OCI-LY7 (cell line): ENCODE data around the gene PRKAR2A. TPM values are rescaled to one million over a fixed set of nuclear protein-coding genes. Genes with fewer than 3 reads are reported as not detected.
"Not testable (repeated sequence)": the region's sequence is repeated elsewhere in the genome, so short reads cannot be mapped to it uniquely, and the experiment has no call there.

Experiments
- BruUV-seq: library from RNA; stranded (reverse); fragments of 400-500 nt; replicated peaks from 2 replicates; lab custom pipeline; 2021; lab: Mats Ljungman, UMichigan
- CTCF ChIA-PET: fragments of 300-600 bp; sonication (Branson Sonifier 250); formaldehyde crosslinking; loops from one replicate; lab custom pipeline; 2022; ENCODE audit warnings: antibody characterized with exemption; ENCODE audit not compliant: unreplicated experiment; lab: Charles Lee
- POLR2A ChIA-PET: fragments of 300-600 bp; sonication (Branson Sonifier 250); formaldehyde crosslinking; loops from one replicate; lab custom pipeline; 2022; ENCODE audit warnings: antibody characterized with exemption; lab: Charles Lee
- DNase-seq: peaks from one replicate; pipeline ENCODE4 v3.0.0-alpha.2; 2015; ENCODE audit warnings: low spot score
- H2AFZ ChIP-seq: fragments of 200-600 bp; sonication (generic), shearing (Covaris generic); 2 replicates; pipeline ENCODE4 v1.6.1; 2014; ENCODE audit warnings: mild to moderate bottlenecking, antibody characterized with exemption, low read length, moderate library complexity
- H3K27ac ChIP-seq: fragments of 200-600 bp; sonication (generic); 2 replicates; pipeline ENCODE4 v1.5.1; 2014; ENCODE audit warnings: mixed run types, low read depth, mild to moderate bottlenecking, moderate library complexity, low read length, inconsistent platforms; ENCODE audit not compliant: poor library complexity, severe bottlenecking
- H3K36me3 ChIP-seq: fragments of 200-600 bp; sonication (generic); 2 replicates; pipeline ENCODE4 v1.6.1; 2014; ENCODE audit warnings: mild to moderate bottlenecking, antibody characterized with exemption, low read length, moderate library complexity, mixed read lengths; ENCODE audit not compliant: insufficient read depth
- H3K4me1 ChIP-seq: fragments of 200-600 bp; sonication (generic); 2 replicates; pipeline ENCODE4 v1.5.1; 2014; ENCODE audit warnings: mild to moderate bottlenecking, low read length; ENCODE audit not compliant: insufficient read depth, poor library complexity, severe bottlenecking
- H3K4me2 ChIP-seq: fragments of 200-600 bp; sonication (generic); 2 replicates; pipeline ENCODE4 v1.6.1; 2014; ENCODE audit warnings: mild to moderate bottlenecking, low read length
- H3K4me3 ChIP-seq: fragments of 200-600 bp; sonication (generic); 2 replicates; pipeline ENCODE4 v1.5.1; 2014; ENCODE audit warnings: mild to moderate bottlenecking, low read depth, low read length; ENCODE audit not compliant: poor library complexity, severe bottlenecking
- H3K79me2 ChIP-seq: fragments of 200-600 bp; sonication (generic); 2 replicates; pipeline ENCODE4 v1.6.1; 2016; ENCODE audit warnings: low read depth, mild to moderate bottlenecking, low read length, moderate library complexity, mixed read lengths; ENCODE audit not compliant: insufficient read depth
- H3K9me2 ChIP-seq: fragments of 200-600 bp; sonication (generic); 2 replicates; pipeline ENCODE4 v1.6.1; 2016; ENCODE audit warnings: mild to moderate bottlenecking, low read length, mixed read lengths; ENCODE audit not compliant: insufficient read depth
- H3K9me3 ChIP-seq: fragments of 200-600 bp; sonication (generic); 2 replicates; pipeline ENCODE4 v1.6.1; 2014; ENCODE audit warnings: mild to moderate bottlenecking, mixed run types, low read length, mixed read lengths
- H4K20me1 ChIP-seq: fragments of 200-600 bp; sonication (generic); 2 replicates; pipeline ENCODE4 v1.6.1; 2014; ENCODE audit warnings: mild to moderate bottlenecking, antibody characterized with exemption, low read length, moderate library complexity, mixed read lengths; ENCODE audit not compliant: insufficient read depth
- EZH2phosphoT487 ChIP-seq: fragments of 200-600 bp; sonication (generic); IDR thresholded peaks from 2 replicates; pipeline ENCODE4 v1.6.1; 2018; ENCODE audit warnings: low read depth, borderline replicate concordance, mild to moderate bottlenecking, mixed run types, antibody characterized with exemption, low read length, moderate library complexity, mixed read lengths
- intact Hi-C: fragments of 100-400 bp; cut with micrococcal nuclease; formaldehyde crosslinking; loops from one replicate; pipeline ENCODE4 v1.10.0; 2022; ENCODE audit not compliant: unreplicated experiment
- total RNA-seq, 2 experiments: library from RNA; depleted of rRNA in 1 of 2; stranded (reverse); fragments of >200 nt in 1 of 2; shearing (Covaris generic) in 1 of 2; gene quantifications; 2 replicates each; pipeline ENCODE4 v1.2.3, GENCODE V29; 2014 to 2022
- TF ChIP-seq, protein P1 (sequence below): fragments of 200-600 bp; sonication (generic); conservative IDR thresholded peaks from 2 replicates; pipeline ENCODE4 v1.5.1; 2014; ENCODE audit warnings: mild to moderate bottlenecking, antibody characterized with exemption, low read length, moderate library complexity, mixed read lengths

PRKAR2A gene
- total RNA-seq, 2 experiments from 2014 or later, result 16.0 to 22.4 TPM

- ChIA-PET POLR2A (no interaction called here), CTCF (no interaction called here)
- DNase-seq, result no peak
- Histone ChIP-seq H3K9me3 (no peaks in the 10 kb centered on the region), H3K79me2 (no peaks in the 10 kb centered on the region), H2AFZ (no peak overlapping the region), H3K9me2 (no peaks in the 10 kb centered on the region), H3K4me3 (no peak overlapping the region), H3K36me3 (no peaks in the 10 kb centered on the region), H4K20me1 (no peaks in the 10 kb centered on the region), H3K4me2 (no peak overlapping the region), H3K4me1 (no peaks in the 10 kb centered on the region), H3K27ac (no peak overlapping the region)
- BruUV-seq, result no TSS peak
- TF ChIP-seq, protein P1, sequence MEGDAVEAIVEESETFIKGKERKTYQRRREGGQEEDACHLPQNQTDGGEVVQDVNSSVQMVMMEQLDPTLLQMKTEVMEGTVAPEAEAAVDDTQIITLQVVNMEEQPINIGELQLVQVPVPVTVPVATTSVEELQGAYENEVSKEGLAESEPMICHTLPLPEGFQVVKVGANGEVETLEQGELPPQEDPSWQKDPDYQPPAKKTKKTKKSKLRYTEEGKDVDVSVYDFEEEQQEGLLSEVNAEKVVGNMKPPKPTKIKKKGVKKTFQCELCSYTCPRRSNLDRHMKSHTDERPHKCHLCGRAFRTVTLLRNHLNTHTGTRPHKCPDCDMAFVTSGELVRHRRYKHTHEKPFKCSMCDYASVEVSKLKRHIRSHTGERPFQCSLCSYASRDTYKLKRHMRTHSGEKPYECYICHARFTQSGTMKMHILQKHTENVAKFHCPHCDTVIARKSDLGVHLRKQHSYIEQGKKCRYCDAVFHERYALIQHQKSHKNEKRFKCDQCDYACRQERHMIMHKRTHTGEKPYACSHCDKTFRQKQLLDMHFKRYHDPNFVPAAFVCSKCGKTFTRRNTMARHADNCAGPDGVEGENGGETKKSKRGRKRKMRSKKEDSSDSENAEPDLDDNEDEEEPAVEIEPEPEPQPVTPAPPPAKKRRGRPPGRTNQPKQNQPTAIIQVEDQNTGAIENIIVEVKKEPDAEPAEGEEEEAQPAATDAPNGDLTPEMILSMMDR, result no peak
- no peak for TF ChIP-seq EZH2phosphoT487
- intact Hi-C loops, result no loop called here
These were observed 42.7 kb downstream of the PRKAR2A start for GRCh38 chr3:48804930-48805329.

DNA sequence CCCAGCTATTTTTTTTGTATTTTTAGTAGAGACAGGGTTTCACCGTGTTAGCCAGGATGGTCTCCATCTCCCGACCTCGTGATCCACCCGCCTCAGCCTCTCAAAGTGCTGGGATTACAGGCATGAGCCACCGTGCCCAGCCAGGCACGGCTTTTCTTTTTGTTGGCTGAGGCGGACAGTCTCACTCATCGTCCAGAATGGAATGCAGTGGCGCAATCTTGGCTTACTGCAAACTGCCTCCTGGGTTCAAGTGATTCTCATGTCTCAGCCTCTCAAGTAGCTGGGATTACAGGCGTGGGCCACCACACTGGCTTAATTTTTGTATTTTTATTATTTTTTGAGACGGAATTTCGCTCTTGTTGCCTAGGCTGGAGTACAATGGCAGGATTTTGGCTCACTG is 46.8 kb downstream of the PRKAR2A start:
- H4K20me1 ChIP-seq, H2AFZ ChIP-seq, POLR2A ChIA-PET, H3K9me2 ChIP-seq, H3K4me2 ChIP-seq, DNase-seq, CTCF ChIA-PET, H3K4me3 ChIP-seq, H3K4me1 ChIP-seq, H3K79me2 ChIP-seq, H3K27ac ChIP-seq, BruUV-seq, intact Hi-C loops, H3K36me3 ChIP-seq, H3K9me3 ChIP-seq: not testable (repeated sequence)

DNA sequence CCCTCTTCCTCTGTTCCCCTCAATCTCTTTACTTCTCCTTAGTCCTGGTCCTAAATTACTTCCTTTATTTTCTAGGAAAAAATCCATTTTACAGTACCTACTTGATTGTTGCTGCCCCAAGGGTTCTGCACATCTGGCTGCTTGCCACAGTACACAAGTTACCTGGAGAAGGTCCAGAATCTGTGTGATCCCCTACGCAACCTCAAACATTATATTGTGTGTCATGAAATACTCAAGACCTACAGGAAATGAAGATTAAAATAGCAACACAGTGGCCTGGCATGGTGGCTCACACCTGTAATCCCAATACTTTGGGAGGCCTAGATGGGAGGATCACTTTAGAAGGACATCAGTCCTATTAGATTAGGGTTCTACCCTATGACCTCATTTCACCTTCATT is 48.7 kb downstream of the PRKAR2A start:
- no peaks in the 10 kb centered on the region for H3K36me3 ChIP-seq
- H2AFZ ChIP-seq, result no peak overlapping the region
- no peaks in the 10 kb centered on the region for H3K9me2 ChIP-seq
- no peak overlapping the region for H3K4me3 ChIP-seq
- TF ChIP-seq EZH2phosphoT487, result no peak
- TF ChIP-seq, protein P1, result no peak
- H3K79me2 ChIP-seq, result no peaks in the 10 kb centered on the region
- H3K4me1 ChIP-seq, result no peaks in the 10 kb centered on the region
- no peaks in the 10 kb centered on the region for H3K9me3 ChIP-seq
- no TSS peak for BruUV-seq
- no peak overlapping the region for H3K4me2 ChIP-seq
- ChIA-PET POLR2A (no interaction called here), CTCF (no interaction called here)
- no peak for DNase-seq
- intact Hi-C loops, result no loop called here
- H3K27ac ChIP-seq, result no peak overlapping the region
- H4K20me1 ChIP-seq, result no peaks in the 10 kb centered on the region
